Hepatic stellate cell (primary cell): ENCODE results near the gene ABHD10.
A peak's percentile ranks its signal among the peaks of the same experiment; 100 is the strongest.

Experiments used
- DNase-seq: peaks from one replicate; pipeline ENCODE4 v3.0.0; 2011; ENCODE audit warnings: low spot score

The ABHD10 gene

DNA sequence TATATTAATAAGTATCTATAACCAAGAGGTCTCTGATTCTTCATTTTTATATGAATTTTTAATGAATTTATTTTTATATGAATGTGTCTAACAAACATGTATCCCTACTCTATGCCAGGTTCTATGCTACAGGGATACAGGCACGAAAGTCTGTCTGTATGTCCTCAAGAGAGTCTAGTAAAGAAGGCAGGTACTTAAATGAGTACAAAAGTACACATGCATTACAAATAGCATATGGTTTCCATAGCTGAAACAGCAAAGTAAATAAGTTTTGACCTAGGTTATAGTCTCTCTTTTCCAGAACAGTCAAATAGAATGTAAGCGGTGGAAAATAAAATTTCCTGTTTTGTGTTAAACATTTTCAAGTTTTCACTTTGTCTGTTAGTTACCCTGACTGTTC, 13.3 kb upstream of the ABHD10 start:
- no peak for DNase-seq

DNA sequence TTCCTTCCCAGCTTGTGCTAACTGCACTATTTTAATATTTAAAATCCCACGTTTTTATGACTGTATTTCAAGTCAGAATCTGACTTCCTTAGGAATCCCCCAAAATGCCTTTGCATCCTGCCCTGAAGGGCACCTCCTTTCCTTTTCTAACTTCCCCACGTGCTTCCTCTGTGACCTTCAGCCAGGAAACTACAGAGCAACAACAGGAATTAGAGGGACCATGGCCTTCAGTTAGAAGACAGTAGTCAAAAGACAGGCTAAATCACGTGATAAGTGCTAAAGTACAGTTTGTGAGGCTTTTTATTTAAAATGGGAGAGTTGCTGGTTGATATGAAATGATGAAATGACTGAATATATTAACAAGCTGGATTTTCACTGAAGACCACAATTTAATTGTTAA, 11.8 kb upstream of the ABHD10 start:
- no peak for DNase-seq

DNA sequence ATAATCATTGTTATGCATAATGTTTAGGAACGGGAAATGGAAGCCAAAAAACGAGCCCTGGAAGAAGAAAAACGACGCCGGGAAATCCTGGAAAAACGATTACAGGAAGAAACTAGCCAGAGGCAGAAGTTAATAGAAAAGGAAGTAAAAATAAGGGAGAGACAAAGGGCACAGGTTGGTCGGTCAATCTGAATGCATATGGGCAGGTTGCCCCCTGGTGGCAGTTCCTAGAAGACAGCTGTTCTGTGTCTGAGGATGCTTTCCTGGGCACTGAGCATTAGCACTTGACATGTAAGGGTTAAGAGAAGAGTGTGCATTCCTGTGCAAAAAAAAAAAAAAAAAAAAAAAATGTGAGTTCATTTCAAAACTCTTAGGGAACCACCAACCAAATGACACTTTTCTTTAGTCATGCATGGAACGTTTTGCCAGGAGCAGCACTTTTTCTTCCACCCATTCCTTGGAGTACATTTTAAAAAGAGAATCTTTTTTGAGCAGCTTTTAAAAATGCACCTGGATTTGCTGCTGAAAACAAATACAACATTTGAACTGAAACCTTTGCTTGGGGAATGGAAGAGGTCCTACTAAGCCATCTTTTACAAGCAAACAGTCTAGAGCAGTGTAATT, 11.1 kb upstream of the ABHD10 start:
- DNase-seq, result peak; percentile 15

DNA sequence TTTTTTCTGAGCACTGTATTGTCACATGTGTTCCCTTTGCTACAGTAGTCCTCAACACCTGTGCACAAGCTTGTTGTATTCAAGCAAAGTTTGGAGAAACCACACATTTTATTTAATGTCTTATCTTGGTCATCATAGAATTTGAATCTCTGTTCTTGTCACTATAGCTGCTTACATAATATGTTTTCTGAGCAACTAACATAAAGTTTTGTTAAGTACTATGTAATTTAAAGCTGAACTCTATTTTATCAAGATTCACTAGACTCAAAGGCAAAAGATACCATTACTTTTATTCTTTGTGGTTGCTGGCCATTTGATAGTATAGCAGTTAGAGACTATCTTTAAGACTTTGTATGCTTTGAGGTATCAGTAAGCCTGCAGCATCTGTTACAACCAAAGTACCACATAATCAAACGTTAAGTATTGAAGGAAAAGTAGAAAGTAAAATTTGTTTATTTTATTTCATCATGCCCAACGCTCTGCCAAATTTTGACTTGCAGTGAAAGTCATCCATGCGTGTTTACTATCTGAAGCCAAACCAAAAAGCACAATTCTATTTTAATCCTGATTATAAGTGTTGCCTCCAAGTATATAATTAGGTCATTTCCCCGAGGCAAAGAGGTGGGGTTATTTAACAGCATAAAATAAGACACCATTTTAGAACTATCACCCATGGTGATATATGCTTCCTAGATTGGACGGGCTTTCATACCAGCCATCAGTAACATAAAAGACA, 10.3 kb upstream of the ABHD10 start:
- DNase-seq, result no peak

DNA sequence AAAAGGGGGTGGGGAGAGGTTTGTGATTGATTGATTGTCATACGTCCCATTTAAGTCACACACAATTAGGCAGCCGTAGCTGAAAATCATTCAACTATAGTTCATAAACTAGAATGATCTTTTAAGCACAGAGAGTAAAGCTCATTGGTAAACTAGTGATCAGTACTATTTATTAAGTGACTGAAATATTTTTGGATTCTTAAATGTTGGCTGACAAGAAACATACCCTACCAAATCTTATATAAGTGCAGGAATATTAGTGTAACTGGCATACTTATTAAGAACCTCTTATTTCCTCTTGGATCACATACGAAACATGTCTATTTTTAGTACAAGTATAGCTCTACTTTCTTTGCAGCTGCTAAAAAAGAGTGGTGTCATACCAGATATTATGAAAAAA, 8.4 kb upstream of the ABHD10 start:
- DNase-seq, result no peak

DNA sequence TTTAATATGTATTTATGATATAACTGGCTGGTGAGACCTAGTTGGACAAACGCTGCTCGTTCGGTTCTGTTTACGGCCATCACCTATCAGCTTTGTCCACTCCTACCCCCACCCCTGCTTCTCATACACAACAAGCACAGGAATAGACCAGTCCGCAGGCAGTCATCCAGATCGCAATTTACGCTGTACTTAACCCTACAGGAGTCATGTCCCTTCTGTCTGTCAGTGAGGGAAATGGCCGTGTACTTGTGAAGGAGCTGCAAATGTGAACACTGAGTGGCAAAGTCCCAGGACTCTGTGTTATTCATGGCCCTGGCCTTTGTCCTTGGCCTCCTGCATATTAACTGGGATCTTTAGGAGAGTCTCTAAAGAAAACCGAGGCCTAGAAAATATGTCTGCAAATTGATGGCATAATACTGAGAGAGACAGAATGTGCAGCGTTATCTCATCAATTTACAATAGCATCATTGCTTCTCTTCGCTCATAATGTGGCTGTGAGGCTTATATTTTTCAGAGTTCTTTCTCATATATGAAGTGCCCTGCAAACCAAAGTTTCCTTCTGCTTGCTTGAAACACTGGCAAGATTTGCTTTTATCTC, 7.2 kb upstream of the ABHD10 start:
- DNase-seq, result no peak

DNA sequence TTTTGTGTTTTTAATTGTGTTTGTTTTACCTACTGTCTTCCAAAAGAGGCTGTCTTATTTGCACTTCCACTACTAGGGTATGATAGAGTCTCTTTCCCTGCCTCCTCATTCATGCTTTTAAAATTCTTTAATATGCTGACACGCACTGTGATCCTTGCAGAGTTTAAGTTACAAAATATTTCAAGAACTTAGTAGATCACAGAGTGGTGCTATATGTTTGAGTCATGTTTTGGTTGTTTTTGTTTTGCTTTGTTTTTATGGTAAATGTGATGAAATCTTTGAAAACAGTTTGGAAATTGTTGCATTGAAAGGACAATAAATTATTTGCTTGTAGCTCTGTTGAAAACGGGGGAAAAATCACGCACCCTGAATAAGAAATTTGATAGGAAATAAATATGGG, 5.9 kb upstream of the ABHD10 start:
- no peak for DNase-seq

DNA sequence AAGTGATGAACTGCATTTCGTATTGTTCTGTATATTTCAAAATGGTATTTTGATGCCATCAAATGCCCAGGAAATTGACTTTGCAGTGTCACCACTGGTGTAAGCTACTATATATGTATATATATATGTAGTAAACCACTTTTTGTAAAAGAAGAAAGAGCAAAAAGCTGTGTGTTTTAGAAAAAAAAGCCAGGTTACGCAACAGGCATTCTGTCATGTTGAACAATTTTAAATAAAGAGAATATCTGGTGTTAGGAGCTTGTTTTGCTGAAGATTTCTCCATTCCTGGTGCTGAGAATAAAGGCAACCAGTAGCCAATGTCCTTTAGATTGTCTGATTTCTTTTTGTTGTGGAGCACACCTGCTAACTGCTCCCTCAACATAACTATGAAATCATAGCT, 3.7 kb upstream of the ABHD10 start:
- DNase-seq, result no peak

DNA sequence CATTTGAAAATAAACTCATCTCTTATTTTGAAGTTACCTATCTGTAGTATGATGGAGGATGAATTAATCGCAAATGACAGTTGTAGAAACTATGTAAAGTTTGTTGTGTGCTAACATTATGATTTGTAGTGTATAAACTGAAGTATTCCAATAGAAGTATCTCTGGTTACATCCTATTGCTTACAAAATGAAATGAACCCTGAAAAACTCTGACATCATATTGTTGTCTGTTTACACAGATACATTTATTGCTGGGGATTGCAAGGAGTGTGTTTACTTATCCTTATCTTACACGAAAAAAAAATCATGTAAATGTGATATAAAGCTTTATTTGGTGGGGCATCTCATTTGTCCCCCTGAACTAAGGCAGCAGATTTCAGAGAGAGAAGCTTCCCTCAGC, 2.6 kb upstream of the ABHD10 start:
- no peak for DNase-seq

DNA sequence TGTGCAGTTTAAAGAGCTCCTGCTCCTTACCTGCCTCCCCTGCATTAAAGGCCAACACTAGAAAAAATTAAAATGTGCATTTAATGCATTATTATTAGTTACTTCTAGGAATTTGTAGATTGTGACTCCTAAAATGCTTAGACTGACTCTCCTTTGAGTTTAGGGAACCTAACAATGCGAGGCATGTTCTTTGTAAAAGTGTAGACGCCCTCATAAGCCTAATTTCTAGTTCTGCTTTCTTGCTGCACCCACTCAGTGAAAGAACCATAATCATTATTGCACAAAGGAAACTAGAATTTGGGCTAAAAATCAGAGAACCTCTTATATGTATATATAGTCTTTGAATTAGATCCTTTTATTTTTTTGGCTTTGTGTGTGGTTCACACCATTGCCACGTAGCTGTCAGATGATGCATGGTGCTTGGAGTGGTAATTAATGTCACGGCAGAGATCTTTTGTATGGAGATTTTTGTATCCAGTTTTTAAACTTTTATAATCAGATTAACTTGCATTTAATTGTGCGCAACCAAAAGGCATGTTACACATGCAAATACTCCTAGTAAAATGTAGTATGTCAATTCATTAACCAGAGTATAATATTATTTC, 710 bp downstream of the ABHD10 start:
- no peak for DNase-seq

DNA sequence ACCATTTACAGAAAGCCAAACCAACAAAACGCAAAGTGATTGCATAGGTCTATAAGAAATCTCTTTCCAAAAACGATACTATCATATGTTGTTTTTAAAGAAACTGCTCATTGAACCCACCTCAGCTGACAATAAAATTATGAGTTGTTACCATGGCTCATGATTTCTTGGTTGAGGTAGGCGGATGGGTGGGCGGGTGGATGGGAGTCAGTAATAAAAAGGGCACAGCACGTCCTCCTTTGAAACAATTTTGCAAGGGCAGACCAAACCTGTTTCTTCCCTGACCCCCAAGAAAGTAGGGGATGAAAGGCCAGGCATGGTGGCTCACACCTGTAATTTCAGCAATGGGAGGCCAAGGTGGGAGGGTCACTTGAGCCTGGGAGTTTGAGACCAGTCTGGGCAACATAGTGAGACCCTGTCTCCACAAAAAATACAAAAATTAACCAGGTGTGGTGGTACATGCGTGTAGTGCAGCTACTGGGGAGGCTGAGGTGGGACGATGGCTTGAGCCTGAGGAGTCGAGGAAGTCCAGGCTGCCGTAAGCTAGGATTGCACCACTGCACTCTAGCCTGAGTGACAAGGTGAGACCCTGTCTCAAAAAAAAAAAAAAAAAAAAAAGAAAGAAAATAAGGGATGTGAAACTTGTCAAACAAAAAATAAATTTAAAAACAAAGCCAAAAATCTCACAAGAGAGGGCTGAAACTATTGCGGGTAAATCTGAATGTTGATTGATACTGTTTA, 2.1 kb downstream of the ABHD10 start:
- DNase-seq, result no peak

DNA sequence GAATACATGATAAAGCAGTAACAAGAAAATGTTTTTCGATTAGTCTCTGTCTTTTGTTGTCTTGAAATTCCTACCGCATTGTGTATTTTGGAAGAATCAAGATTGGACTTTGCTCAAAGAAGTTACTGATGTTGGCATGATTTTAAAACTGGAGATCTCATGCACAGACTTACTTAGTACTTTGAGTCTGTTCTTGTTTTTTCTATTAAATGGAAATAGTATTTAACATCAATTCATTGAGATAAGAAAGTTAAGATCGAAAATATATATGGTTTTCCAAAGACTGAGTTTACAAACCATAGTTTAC, 2.6 kb downstream of the ABHD10 start:
- no peak for DNase-seq

DNA sequence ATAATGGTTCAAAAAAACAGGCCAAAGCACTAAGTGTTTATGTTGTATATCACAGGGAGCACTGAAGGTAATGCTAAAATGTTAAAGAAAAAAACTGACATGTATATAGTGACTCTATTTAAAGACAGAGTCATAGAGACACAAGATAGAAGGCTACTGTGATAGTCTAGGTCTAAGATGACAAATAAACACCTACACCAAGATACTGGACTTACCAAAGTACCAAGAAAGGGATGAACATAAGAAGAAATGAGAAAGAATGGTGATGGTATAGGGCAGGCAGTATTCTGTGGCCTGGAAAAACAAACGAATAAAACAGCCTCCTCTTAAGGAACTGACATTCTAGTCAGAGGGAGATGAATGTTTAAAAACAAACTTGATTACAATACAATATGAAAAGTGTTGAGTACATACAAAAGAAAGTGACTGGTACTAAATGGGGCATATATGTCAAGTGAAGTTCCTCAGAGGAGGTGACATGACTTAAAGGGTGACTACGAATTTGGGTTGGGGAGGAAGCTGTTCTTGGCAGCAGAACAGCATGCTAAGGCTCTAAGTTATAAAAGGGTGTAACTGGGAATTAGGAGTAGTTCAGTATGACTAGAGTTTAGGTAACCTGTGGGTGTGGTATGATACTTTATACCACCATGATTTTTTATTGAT, 5.9 kb downstream of the ABHD10 start:
- DNase-seq, result no peak

DNA sequence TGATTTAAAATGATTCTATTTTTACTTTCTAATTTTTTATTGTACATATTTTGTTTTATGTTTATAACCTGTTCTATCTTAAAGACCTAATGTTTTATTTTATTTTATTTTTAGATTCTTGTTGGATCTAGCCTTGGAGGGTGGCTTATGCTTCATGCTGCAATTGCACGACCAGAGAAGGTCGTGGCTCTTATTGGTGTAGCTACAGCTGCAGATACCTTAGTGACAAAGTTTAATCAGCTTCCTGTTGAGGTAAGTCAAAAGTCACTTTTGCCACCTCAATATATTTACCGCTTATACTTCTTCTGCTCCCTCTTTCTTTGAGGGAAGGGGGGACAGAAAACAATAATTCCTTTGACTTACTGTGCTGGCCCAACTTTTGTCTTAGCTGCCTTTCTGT, 8.0 kb downstream of the ABHD10 start:
- no peak for DNase-seq

DNA sequence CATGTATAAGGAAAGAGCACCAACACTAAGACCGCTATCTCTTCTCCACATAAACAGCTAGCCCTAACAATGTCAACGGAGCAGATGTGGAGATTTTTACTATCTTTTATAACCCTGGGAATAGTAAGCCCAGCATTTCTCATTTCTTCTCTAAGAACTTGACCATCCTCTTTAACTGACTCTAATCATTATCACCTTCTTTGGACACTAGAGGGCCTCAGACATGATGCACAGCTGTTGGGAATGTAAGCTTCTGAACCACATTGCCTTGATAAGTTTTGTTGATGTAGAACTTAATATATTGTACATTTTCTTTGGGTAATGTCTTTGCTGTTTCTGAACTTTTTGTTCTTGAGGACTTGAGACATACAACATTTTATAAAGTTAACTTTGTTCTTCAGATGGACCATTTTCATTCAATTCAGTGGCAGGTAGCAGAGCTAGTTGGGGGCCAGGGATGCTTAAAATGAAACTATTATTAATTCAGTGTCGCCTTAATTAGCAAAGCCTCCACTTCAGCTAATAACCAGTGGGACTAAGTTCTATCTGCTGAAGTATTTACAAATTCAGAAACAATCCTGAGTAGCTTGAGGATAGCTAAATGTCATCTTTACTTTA, 10.3 kb downstream of the ABHD10 start:
- DNase-seq, result peak; percentile 38

DNA sequence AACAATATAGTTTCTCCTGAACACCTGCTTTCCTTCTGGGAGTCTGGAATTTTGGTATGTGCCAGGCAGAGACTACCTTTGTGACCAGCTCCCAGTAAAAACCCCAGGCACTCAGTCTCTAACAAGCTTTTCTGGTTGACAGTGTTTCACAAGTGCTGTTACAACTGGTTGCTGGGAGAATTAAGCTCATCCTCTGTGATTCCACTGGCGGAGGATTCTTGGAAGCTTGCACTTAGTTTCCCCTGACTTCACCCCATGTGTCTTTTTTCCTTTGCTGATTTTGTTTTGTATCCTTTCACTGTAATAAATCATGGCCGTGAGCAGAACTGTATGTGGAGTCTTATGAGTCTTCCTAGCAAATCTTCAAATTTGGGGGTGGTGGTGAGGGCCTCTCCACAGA, 14.2 kb downstream of the ABHD10 start:
- no peak for DNase-seq

DNA sequence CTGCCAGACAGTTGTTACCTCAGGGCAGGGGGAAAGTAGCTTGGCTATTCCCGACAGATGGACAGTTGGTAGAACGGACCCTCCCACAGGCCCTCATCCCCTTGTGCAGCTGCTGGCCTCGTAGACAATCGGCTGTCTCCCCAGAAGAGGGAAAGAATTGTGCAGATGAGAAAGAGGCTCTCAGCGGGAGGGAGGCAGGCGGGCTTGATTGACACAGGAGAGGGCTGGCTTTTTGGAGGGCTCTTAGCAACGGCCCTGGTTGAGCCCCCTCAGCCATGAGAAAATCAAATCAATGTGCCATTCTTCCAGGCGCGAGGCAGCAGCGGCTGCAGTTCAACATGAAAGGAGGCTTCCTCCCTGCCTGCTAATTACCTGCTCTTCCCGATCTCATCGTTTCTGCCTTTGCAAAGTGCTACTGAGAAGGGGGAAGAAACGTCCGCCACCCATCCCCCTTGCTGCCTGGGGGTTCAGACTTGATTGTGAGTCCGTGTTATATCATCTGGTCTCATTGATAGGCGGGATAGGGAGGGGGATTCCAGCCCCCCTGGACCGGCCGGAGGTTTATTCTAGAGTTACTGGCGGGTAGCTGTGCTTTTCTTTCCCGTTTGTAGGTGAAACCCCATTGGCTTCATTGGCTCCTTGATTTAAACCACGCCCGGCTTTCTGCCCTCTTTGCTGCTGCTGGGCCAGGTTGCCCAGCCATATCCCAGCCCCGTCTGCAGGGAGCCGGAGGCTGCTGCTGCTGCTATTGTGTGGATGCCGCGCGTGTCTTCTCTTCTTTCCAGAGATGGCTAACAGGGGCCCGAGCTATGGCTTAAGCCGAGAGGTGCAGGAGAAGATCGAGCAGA, 20.0 kb downstream of the ABHD10 start, which contains the start of gene TAGLN3:
Gene TAGLN3 (plus strand): TSS at position 287 of the 848 bp plus-strand sequence. CDS start 501 bp downstream, at position 788.
- DNase-seq, result no peak

DNA sequence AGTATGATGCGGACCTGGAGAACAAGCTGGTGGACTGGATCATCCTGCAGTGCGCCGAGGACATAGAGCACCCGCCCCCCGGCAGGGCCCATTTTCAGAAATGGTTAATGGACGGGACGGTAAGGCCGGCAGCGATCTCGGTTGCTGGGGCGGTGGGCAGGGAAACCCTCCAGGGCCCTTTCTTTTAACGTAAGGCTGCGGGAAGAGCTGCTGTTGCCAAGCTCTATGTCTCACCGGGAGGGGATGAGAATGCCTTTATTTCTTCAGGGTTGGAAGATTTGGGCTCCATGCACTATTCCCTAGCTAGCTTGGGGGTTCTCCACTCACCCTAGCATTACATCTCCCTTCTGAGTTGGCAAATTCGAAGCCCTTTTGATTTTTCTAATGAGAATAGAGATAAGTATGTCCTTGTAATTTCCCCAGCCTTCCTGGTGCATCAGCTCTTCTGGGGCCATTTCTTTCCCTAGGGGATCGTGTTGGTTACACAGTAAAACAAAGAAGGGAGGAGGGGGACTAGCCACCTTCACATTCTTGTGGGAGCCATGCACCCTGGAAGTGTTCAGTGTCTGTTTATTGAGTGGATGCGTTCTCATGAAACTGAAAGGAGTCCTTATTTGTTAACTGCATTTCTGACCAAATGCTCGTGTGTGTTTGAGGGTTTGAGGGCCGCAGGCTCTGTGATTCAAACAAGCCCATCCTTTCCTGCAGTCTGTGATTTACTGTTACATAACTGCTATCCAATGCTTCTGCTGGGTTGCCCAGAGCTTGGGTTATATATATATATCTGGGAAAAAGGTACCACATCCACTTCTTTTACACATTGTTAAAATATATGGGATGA, 20.9 kb downstream of the ABHD10 start:
- no peak for DNase-seq

DNA sequence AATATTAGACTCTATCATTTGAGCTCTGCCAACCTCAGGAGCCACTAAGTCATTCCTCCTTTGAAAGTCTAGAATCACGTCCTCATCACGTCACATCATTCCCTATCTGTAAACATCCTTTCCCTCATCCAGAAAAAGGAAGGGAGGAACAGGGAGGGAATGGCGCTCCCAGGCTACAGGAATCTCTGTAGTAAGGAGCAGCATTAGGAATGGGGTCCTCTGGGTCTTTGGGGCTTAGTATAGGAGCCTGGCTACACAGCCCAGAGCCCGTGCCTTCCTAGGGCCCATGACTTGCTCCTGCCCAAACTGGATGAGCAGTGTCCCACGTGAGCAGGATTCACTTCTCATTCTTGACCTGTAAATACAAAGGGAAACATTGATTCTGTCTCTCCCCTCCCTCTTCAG, 21.5 kb downstream of the ABHD10 start:
- no peak for DNase-seq

DNA sequence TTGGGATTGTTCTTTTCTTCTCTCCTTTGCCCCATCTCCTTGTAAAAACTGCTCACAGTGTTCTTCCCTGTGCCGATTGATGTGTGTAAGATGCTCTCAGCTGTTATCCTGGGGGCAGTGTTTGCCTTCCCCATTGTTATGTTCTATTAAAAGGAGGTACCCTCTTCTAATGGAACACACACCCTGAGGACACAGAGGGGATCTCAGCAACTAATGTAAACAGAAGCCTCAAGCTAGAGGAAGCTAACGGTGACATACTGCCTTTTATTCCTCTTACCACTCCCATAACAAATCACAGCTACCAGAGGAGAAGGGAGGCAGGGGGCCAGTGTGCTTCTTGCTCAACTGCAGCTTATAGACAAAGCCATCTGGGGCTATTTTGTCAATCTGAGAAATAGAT, 22.1 kb downstream of the ABHD10 start:
- DNase-seq, result no peak
